B cell (primary cell): ENCODE measurements around the gene CATSPERD. TPM values are rescaled to one million over a fixed set of nuclear protein-coding genes. Genes with fewer than 3 reads are reported as not detected.

Experiments
- ATAC-seq: fragments of 200-7000 bp; cut with Tn5 transposase; one replicate; pipeline ENCODE4 v1.10.0; 2021; ENCODE audit warnings: low read depth, mild to moderate bottlenecking, moderate number of reproducible peaks, moderate library complexity
- CTCF ChIA-PET: fragments of 350-600 bp; sonication (Branson Sonifier 250); formaldehyde crosslinking; loops from one replicate; lab custom pipeline; 2021; ENCODE audit warnings: antibody characterized with exemption, inconsistent platforms; lab: Charles Lee
- POLR2A ChIA-PET: fragments of 350-600 bp; sonication (Branson Sonifier 250); formaldehyde crosslinking; loops from one replicate; lab custom pipeline; 2021; ENCODE audit warnings: antibody characterized with exemption; lab: Charles Lee
- DNase-seq: peaks from one replicate; pipeline ENCODE4 v3.0.0; 2013
- H2AFZ ChIP-seq: 2 replicates; pipeline ENCODE4 v1.6.1; 2012; ENCODE audit warnings: mild to moderate bottlenecking, low read depth, low read length; ENCODE audit not compliant: insufficient read depth, poor library complexity, severe bottlenecking
- H3K27ac ChIP-seq, 2 donors: 1 replicate in 1 of 2; 2 replicates in 1 of 2; pipeline ENCODE4 v1.5.1; 2012 to 2013; ENCODE audit warnings: low read length in 2 of 2, mild to moderate bottlenecking in 2 of 2, moderate library complexity in 1 of 2
- H3K27me3 ChIP-seq, 4 experiments: fragments of 200-600 bp in 1 of 4; sonication (generic) in 1 of 4; replicated peaks in 1 of 4; 1 replicate in 2 of 4; 2 replicates in 2 of 4; pipeline versions ENCODE4 v1.6.1 to v1.7.0; 2013 to 2016; ENCODE audit warnings: low read length in 3 of 4, mild to moderate bottlenecking in 2 of 4, mixed read lengths in 1 of 4, moderate library complexity in 1 of 4; ENCODE audit not compliant: insufficient read depth in 4 of 4, control insufficient read depth in 3 of 4; ENCODE audit errors: control extremely low read depth in 1 of 4
- H3K36me3 ChIP-seq, 2 experiments: replicated peaks in 1 of 2; 1 replicate in 1 of 2; 2 replicates in 1 of 2; pipeline versions ENCODE4 v1.6.1 to v1.7.1; 2013; ENCODE audit warnings: low read length in 1 of 2; ENCODE audit not compliant: insufficient read depth in 2 of 2, control insufficient read depth in 1 of 2; ENCODE audit errors: control extremely low read depth in 1 of 2, extremely low read depth in 1 of 2
- H3K4me1 ChIP-seq, 2 donors: fragments of 200-600 bp in 1 of 2; sonication (generic) in 1 of 2; 1 replicate in 1 of 2; 2 replicates in 1 of 2; pipeline versions ENCODE4 v1.5.1 to v1.6.1; 2013 to 2017; ENCODE audit warnings: low read length in 2 of 2; ENCODE audit not compliant: control insufficient read depth in 2 of 2, insufficient read depth in 2 of 2
- H3K4me2 ChIP-seq: replicated peaks from 2 replicates; pipeline ENCODE3; 2012; ENCODE audit warnings: mild to moderate bottlenecking, low read depth, low read length; ENCODE audit not compliant: poor library complexity, severe bottlenecking
- H3K4me3 ChIP-seq, 5 experiments: fragments of 200-600 bp in 1 of 5; sonication (generic) in 1 of 5; 1 replicate in 3 of 5; 2 replicates in 2 of 5; pipeline versions ENCODE4 v1.5.1 to v1.7.0; 2011 to 2016; ENCODE audit warnings: low read length in 4 of 5, mild to moderate bottlenecking in 4 of 5, low read depth in 2 of 5, control low read depth in 1 of 5, moderate library complexity in 1 of 5; ENCODE audit not compliant: insufficient read depth in 1 of 5; ENCODE audit errors: control extremely low read depth in 1 of 5, extremely low read depth in 1 of 5
- H3K79me2 ChIP-seq: fragments of 200-600 bp; sonication (generic); one replicate; pipeline ENCODE4 v1.6.0; 2016; ENCODE audit warnings: low read length; ENCODE audit not compliant: control insufficient read depth, insufficient read depth
- H3K9ac ChIP-seq: fragments of 200-600 bp; sonication (generic); 2 replicates; pipeline ENCODE4 v1.6.1; 2017; ENCODE audit warnings: mild to moderate bottlenecking, low read length, moderate library complexity
- H3K9me3 ChIP-seq, 3 donors: one replicate each; pipeline versions ENCODE4 v1.6.1 to v1.7.1; 2013; ENCODE audit warnings: low read length in 2 of 3; ENCODE audit not compliant: control insufficient read depth in 2 of 3, insufficient read depth in 1 of 3; ENCODE audit errors: control extremely low read depth in 1 of 3
- H4K20me1 ChIP-seq: 2 replicates; pipeline ENCODE4 v1.6.0; 2012; ENCODE audit warnings: mild to moderate bottlenecking, low read length; ENCODE audit not compliant: insufficient read depth, control insufficient read depth, poor library complexity, severe bottlenecking
- H3K27ac Mint-ChIP-seq: one replicate; pipeline ENCODE4 v1.8.0; 2021; ENCODE audit warnings: mixed read lengths
- H3K27me3 Mint-ChIP-seq: one replicate; pipeline ENCODE4 v1.8.0; 2021; ENCODE audit warnings: mixed read lengths
- H3K4me1 Mint-ChIP-seq: one replicate; pipeline ENCODE4 v1.8.0; 2021; ENCODE audit warnings: mixed read lengths
- H3K4me3 Mint-ChIP-seq: one replicate; pipeline ENCODE4 v1.8.0; 2021; ENCODE audit warnings: mixed read lengths
- H3K9me3 Mint-ChIP-seq: one replicate; pipeline ENCODE4 v1.8.0; 2022; ENCODE audit warnings: mixed read lengths; ENCODE audit not compliant: insufficient read depth
- EZH2 ChIP-seq: IDR thresholded peaks from 2 replicates; pipeline ENCODE4 v1.6.1; 2012; ENCODE audit warnings: borderline replicate concordance, low read depth, mild to moderate bottlenecking, moderate library complexity, low read length; ENCODE audit not compliant: insufficient read depth, poor library complexity, severe bottlenecking
- WGBS: methylation state at CpG from one replicate; pipeline ENCODE4 v1.1.5; 2013; ENCODE audit warnings: missing lambda C conversion rate; ENCODE audit not compliant: insufficient coverage; 5-methylcytosine and 5-hydroxymethylcytosine counted together
- intact Hi-C: fragments of 100-400 bp; cut with micrococcal nuclease; formaldehyde crosslinking; loops from one replicate; pipeline ENCODE4 v1.10.0; 2022
- polyA plus RNA-seq: library from polyadenylated mRNA; depleted of rRNA; stranded (reverse); fragments of >200 nt; gene quantifications from 2 replicates; pipeline ENCODE4 v1.2.3, GENCODE V29; 2012
- total RNA-seq, 2 donors: library from RNA; stranded (reverse); fragments of 120-200 nt in 1 of 2; gene quantifications; 1 replicate in 1 of 2; 2 replicates in 1 of 2; pipeline versions ENCODE4 v1.2.3 to v1.2.4, GENCODE V29; 2013 to 2022
- TF ChIP-seq, protein P1 (sequence below): fragments of 200-600 bp; IDR thresholded peaks from one replicate; pipeline ENCODE4 v1.8.0; 2022; ENCODE audit warnings: antibody characterized with exemption, mild to moderate bottlenecking

Gene CATSPERD
- total and polyA plus RNA-seq, 2 donors (not counting 1 experiment from before 2014, with no cell fraction given) = not detected

DNA sequence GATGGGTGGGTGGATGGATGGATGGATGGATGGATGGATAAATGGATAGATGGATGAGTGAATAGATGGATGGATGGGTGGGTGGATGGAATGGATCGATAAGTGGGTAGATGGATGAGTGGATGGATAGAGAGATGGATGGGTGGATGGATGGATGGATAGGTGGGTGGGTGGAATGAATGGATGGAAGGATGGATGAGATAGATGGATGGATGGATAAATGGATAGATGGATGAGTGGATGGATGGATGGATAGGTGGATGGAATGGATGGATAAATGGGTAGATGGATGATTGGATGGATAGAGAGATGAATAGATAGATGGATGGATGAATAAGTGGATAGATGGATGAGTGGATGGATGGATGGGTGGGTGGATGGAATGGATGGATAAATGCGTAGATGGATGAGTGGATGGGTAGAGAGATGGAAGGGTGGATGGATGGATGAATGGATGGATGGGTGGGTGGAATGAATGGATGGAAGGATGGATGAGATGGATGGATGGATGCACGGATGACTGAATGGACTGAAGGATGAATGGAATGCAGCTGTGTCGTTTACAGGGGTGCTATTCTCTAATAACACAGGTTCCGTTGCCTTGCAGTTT, 42.3 kb downstream of the CATSPERD start:
- ChIA-PET POLR2A (no interaction called here), CTCF (no interaction called here)
- Histone ChIP-seq H4K20me1 (no peaks in the 10 kb centered on the region), H3K79me2 (no peaks in the 10 kb centered on the region), H3K27ac (no peak overlapping the region), H3K4me3 (no peak overlapping the region), H3K9me3 (no peaks in the 10 kb centered on the region), H3K4me1 (no peaks in the 10 kb centered on the region), H2AFZ (no peak overlapping the region), H3K9ac (no peak overlapping the region), H3K4me2 (no peak overlapping the region), H3K27me3 (peaks cover 0 to 3% (median 0%) of the 10 kb centered on the region in 4 experiments), H3K36me3 (no peaks in the 10 kb centered on the region)
- Mint-ChIP-seq H3K27me3 (peaks cover 6% of the 10 kb centered on the region), H3K4me3 (no peak overlapping the region), H3K9me3 (no peaks in the 10 kb centered on the region), H3K27ac (no peak overlapping the region), H3K4me1 (no peaks in the 10 kb centered on the region)
- intact Hi-C loops = no loop called here
- DNase-seq (no peak), ATAC-seq (no peak)
- 90% methylated on average over 3 of the region's 5 CpGs for WGBS
- TF ChIP-seq EZH2 = no peak
- TF ChIP-seq, protein P1, sequence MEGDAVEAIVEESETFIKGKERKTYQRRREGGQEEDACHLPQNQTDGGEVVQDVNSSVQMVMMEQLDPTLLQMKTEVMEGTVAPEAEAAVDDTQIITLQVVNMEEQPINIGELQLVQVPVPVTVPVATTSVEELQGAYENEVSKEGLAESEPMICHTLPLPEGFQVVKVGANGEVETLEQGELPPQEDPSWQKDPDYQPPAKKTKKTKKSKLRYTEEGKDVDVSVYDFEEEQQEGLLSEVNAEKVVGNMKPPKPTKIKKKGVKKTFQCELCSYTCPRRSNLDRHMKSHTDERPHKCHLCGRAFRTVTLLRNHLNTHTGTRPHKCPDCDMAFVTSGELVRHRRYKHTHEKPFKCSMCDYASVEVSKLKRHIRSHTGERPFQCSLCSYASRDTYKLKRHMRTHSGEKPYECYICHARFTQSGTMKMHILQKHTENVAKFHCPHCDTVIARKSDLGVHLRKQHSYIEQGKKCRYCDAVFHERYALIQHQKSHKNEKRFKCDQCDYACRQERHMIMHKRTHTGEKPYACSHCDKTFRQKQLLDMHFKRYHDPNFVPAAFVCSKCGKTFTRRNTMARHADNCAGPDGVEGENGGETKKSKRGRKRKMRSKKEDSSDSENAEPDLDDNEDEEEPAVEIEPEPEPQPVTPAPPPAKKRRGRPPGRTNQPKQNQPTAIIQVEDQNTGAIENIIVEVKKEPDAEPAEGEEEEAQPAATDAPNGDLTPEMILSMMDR = no peak

DNA sequence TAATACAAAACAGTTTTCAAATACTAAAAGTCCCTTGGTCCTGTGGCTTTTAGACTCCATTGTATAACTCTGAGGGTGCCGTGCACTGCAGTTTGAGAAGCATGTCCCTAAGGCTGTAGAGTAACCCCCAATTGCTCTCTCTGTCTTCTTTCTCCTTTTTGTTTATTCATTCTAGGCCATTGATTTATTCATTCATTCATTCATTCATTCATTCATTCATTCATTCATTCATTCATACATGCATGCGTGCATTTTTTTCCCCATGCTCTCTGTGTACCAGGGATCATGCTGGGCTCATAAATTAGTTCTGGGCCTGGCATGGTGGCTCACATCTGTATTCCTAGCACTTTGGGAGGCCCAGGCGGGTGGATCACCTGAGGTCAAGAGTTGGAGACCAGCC, 44.8 kb downstream of the CATSPERD start:
- DNase-seq = no peak
- Histone ChIP-seq H3K9ac (no peak overlapping the region), H3K27me3 (no peaks in the 10 kb centered on the region), H2AFZ (no peak overlapping the region), H4K20me1 (no peaks in the 10 kb centered on the region), H3K4me2 (no peak overlapping the region), H3K36me3 (no peaks in the 10 kb centered on the region), H3K4me3 (no peak overlapping the region), H3K27ac (no peak overlapping the region), H3K9me3 (no peaks in the 10 kb centered on the region), H3K4me1 (no peaks in the 10 kb centered on the region), H3K79me2 (no peaks in the 10 kb centered on the region)
- H3K27ac Mint-ChIP-seq = no peak overlapping the region
- peaks cover 3% of the 10 kb centered on the region for H3K27me3 Mint-ChIP-seq
- ChIA-PET POLR2A (no interaction called here), CTCF (no interaction called here)
- no peak for ATAC-seq
- H3K9me3 Mint-ChIP-seq = no peaks in the 10 kb centered on the region
- TF ChIP-seq, protein P1 = no peak
- no peak for TF ChIP-seq EZH2
- no peak overlapping the region for H3K4me3 Mint-ChIP-seq
- WGBS = 100% methylated on average over 2 of the region's 3 CpGs
- intact Hi-C loops = no loop called here
- H3K4me1 Mint-ChIP-seq = peaks cover 2% of the 10 kb centered on the region
